ENCODE measurements around the gene CMPK2. TPM values are rescaled to one million over a fixed set of nuclear protein-coding genes. Genes with fewer than 3 reads are reported as not detected.

Gene CMPK2
- total and polyA plus RNA-seq, 10 of the 15 experiments (the other 5 are each of a cell fraction or from before 2014, with no cell fraction given) = 0.50 to 5.6 (median 3.2) TPM

DNA sequence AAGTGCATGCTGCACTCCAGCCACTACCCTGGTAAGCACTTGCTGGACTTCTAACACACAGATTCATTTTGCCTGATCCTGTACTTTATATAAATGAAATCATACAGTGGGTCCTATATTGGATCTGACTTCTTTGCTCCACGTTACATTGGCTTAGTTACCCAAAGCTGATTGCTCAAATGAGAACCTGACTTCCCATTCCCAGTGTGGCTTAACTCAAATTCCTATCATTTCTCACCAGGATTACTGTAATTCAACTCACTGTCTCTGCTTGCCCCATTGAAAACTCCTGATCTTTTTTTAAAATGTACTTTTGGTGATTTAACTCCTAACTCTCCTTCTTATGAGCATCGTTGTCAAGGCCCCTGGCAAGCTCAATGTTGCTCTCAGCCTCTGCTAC lies 13.3 kb upstream of the CMPK2 start:
- Histone ChIP-seq H4K20me1 (ENCODE audit: control insufficient read depth, insufficient read depth) (no peaks in the 10 kb centered on the region), H2AFZ (ENCODE audit: control insufficient read depth, low read depth, low read length) (no peak overlapping the region), H3K27me3 (replicated peaks in 1 of 2; ENCODE audit: control insufficient read depth in 2 of 2, insufficient read depth in 2 of 2, low read length in 1 of 2) (peaks cover 0 to 2% of the 10 kb centered on the region in 2 experiments; a peak in 1 of 4 replicates), H3K9ac (ENCODE audit: control insufficient read depth, insufficient read depth, low read length) (no peak overlapping the region), H3K27ac (ENCODE audit: control insufficient read depth, insufficient read depth) (no peak overlapping the region), H3K79me2 (ENCODE audit: control insufficient read depth, insufficient read depth, low read length) (no peaks in the 10 kb centered on the region; the same call in 1 of the 2 replicates), H3K9me3 (replicated peaks; ENCODE audit: control insufficient read depth, insufficient read depth, low read length) (0 out of 3 replicates have a peak, but pooled peaks cover 2% of the 10 kb centered on the region), H3K36me3 (ENCODE audit: control insufficient read depth in 2 of 2, insufficient read depth in 2 of 2, low read length in 1 of 2) (no peaks in the 10 kb centered on the region), H3K4me1 (ENCODE audit: control insufficient read depth, insufficient read depth, low read length) (peaks cover 13% of the 10 kb centered on the region), H3K4me2 (ENCODE audit: control insufficient read depth, insufficient read depth) (peak overlapping the region; percentile 43; the same call in 1 of the 2 replicates), H3K4me3 (no peak overlapping the region)
- ChIA-PET CTCF (interaction anchor here (1.6 to 3.0 kb wide), 2 partner anchors 17 to 37 kb away, joined by 6 to 16 read pairs; no protein-coding TSS in a partner anchor), SMC1A (ENCODE audit: uncharacterized antibody, unreplicated experiment) (interaction anchor here (0.7 to 1.5 kb wide), 5 partner anchors 17 to 1119 kb away, joined by 3 to 4 read pairs (median 3); no protein-coding TSS in a partner anchor), POLR2A (no interaction called here), RAD21 (ENCODE audit: unreplicated experiment) (no interaction called here)
- ATAC-seq (no peak), FAIRE-seq (no peak), DNase-seq (ENCODE audit: low read depth, low spot score) (no peak)
- intact Hi-C loops (cut with micrococcal nuclease; ENCODE audit: unreplicated experiment) = no loop called here
- in situ Hi-C loops (cut with MboI) = no loop called here
- WGBS (ENCODE audit: insufficient coverage, insufficient replicate concordance, low lambda C conversion rate, missing lambda C conversion rate) = 68% methylated on average over 2 of the region's 2 CpGs
- TF ChIP-seq, protein P1, sequence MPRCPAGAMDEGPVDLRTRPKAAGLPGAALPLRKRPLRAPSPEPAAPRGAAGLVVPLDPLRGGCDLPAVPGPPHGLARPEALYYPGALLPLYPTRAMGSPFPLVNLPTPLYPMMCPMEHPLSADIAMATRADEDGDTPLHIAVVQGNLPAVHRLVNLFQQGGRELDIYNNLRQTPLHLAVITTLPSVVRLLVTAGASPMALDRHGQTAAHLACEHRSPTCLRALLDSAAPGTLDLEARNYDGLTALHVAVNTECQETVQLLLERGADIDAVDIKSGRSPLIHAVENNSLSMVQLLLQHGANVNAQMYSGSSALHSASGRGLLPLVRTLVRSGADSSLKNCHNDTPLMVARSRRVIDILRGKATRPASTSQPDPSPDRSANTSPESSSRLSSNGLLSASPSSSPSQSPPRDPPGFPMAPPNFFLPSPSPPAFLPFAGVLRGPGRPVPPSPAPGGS (IDR thresholded peaks at IDR 0.05; ENCODE audit: borderline replicate concordance, insufficient read depth, low read depth, low read length, poor library complexity, severe bottlenecking) = no peak
- no peak for TF ChIP-seq IKZF1 (conservative IDR thresholded peaks at IDR 0.05)
- TF ChIP-seq, protein P2, sequence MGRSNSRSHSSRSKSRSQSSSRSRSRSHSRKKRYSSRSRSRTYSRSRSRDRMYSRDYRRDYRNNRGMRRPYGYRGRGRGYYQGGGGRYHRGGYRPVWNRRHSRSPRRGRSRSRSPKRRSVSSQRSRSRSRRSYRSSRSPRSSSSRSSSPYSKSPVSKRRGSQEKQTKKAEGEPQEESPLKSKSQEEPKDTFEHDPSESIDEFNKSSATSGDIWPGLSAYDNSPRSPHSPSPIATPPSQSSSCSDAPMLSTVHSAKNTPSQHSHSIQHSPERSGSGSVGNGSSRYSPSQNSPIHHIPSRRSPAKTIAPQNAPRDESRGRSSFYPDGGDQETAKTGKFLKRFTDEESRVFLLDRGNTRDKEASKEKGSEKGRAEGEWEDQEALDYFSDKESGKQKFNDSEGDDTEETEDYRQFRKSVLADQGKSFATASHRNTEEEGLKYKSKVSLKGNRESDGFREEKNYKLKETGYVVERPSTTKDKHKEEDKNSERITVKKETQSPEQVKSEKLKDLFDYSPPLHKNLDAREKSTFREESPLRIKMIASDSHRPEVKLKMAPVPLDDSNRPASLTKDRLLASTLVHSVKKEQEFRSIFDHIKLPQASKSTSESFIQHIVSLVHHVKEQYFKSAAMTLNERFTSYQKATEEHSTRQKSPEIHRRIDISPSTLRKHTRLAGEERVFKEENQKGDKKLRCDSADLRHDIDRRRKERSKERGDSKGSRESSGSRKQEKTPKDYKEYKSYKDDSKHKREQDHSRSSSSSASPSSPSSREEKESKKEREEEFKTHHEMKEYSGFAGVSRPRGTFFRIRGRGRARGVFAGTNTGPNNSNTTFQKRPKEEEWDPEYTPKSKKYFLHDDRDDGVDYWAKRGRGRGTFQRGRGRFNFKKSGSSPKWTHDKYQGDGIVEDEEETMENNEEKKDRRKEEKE (IDR thresholded peaks at IDR 0.05) = no peak
- TF ChIP-seq, protein P3, sequence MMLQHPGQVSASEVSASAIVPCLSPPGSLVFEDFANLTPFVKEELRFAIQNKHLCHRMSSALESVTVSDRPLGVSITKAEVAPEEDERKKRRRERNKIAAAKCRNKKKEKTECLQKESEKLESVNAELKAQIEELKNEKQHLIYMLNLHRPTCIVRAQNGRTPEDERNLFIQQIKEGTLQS (IDR thresholded peaks at IDR 0.05; ENCODE audit: borderline replicate concordance, extremely low read depth, low read depth, low read length) = no peak
- no TSS peak for BruUV-seq (replicated peaks)

Measured in GM12878 (cell line).